ENCODE data around the gene CAPN9. TPM values are rescaled to one million over a fixed set of nuclear protein-coding genes. Genes with fewer than 3 reads are reported as not detected.

Gene CAPN9
- total and polyA plus RNA-seq, 12 donors, result 0.48 to 5.1 (median 1.1) TPM; not detected in 2

DNA sequence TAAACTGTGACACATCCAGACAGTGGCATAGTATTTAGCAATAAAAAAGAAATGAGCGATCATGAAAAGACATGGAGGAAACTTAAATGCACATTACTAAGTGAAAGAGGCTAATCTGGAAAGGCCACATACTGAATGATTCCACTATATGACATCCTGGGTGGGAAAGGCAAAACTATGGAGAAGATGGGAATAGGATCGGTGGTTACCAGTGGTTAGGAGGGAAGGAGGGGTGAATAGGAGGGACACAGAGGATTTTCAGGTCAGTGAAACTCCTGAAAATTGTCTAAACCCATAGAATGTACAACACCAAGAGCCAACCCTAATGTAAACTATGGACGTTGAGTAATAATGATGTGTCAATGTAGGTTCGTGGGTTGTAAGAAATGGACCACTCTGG is 47.1 kb upstream of the CAPN9 start:
- Histone ChIP-seq H3K9me3 (replicated peaks in 1 of 3) (no peaks in the 10 kb centered on the region), H3K27ac (no peak overlapping the region), H3K27me3 (no peaks in the 10 kb centered on the region), H3K36me3 (replicated peaks in 1 of 2) (no peaks in the 10 kb centered on the region), H3K4me1 (replicated peaks in 1 of 2) (no peaks in the 10 kb centered on the region), H3K4me3 (no peak overlapping the region)
- 87 to 93% (median 90%) methylated on average over 4 of the region's 4 CpGs for WGBS, 4 donors
- no peak for TF ChIP-seq POLR2A (IDR thresholded peaks at IDR 0.05)
- TF ChIP-seq, protein P1, sequence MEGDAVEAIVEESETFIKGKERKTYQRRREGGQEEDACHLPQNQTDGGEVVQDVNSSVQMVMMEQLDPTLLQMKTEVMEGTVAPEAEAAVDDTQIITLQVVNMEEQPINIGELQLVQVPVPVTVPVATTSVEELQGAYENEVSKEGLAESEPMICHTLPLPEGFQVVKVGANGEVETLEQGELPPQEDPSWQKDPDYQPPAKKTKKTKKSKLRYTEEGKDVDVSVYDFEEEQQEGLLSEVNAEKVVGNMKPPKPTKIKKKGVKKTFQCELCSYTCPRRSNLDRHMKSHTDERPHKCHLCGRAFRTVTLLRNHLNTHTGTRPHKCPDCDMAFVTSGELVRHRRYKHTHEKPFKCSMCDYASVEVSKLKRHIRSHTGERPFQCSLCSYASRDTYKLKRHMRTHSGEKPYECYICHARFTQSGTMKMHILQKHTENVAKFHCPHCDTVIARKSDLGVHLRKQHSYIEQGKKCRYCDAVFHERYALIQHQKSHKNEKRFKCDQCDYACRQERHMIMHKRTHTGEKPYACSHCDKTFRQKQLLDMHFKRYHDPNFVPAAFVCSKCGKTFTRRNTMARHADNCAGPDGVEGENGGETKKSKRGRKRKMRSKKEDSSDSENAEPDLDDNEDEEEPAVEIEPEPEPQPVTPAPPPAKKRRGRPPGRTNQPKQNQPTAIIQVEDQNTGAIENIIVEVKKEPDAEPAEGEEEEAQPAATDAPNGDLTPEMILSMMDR (IDR thresholded peaks at IDR 0.05), result no peak
- no peak for DNase-seq
- intact Hi-C loops (cut with DNase I), result no loop called here

DNA sequence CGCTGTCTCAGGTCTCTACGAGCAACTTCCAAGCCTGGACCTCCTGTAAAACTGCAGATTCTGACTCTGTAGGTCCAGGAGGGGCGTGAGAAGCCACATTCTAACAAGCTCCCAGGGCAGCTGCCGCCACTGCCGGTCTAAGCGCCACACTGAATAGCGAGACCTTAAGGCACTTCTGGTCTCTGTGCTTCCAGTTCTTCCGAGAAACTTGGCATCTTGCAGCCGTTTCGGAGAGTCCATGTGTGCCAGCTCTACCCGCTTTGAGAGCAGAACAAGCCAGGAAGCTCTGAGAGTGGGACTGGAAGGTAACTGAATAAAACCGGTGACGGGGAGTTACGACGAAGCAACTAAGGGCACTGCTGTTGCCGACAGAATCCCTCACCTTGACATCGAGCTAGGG is 45.8 kb upstream of the CAPN9 start:
- H3K36me3 ChIP-seq (replicated peaks in 1 of 2), result no peaks in the 10 kb centered on the region
- no peak overlapping the region for H3K4me3 ChIP-seq
- TF ChIP-seq, protein P1 (IDR thresholded peaks at IDR 0.05), result no peak
- TF ChIP-seq POLR2A (IDR thresholded peaks at IDR 0.05), result no peak
- no peaks in the 10 kb centered on the region for H3K4me1 ChIP-seq (replicated peaks in 1 of 2)
- no peaks in the 10 kb centered on the region for H3K27me3 ChIP-seq
- H3K27ac ChIP-seq, result no peak overlapping the region
- intact Hi-C loops (cut with DNase I), result no loop called here
- no peak for DNase-seq
- 86 to 91% (median 90%) methylated on average over 17 of the region's 17 CpGs for WGBS, 4 donors
- no peaks in the 10 kb centered on the region for H3K9me3 ChIP-seq (replicated peaks in 1 of 3)

DNA sequence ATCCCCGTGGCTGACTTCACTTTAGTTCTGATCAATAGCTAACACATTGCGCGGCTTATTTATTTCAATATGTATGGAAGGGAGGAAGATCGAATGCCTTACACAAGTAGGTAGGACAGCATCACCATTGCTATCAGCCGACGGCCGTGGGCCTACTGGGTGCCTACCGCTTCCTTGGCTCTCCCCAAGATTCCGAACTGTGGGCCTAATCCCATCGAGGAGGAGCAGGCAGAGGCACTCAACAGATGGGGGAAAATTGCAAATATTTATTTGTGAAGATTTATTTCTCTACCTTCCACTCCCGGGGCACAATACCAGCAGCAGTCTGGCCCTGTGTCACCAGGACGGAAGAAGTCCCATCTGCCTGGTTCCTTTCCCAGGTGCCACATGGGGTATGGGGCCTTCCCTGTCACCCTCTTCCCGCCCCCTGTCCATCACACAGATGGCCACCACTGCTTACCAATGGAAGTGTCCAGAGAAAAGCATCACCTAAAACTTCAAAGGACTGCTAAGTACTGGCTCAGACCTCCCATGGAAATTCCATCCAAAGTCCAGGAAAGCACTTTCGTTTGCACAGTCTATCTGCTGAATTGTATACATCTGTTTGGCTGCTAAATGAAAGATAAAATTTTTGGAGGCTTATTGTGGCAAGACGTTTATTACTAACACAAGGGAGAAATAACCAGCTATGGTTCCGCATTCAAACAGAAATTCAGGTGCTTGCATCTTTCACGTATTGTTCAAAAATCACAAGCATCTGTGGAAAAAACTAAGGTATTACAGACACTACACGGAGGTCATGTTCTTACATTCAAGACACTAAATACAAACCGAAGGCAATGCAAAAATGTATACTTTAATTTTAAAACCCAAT is 45.1 kb upstream of the CAPN9 start:
- H3K9me3 ChIP-seq (replicated peaks in 1 of 3), result no peaks in the 10 kb centered on the region
- DNase-seq, result no peak
- intact Hi-C loops (cut with DNase I), result no loop called here
- no peak overlapping the region for H3K27ac ChIP-seq
- WGBS, 4 donors, result 86 to 92% (median 89%) methylated on average over 18 to 19 of the region's 19 CpGs
- no peak overlapping the region for H3K4me3 ChIP-seq
- no peaks in the 10 kb centered on the region for H3K36me3 ChIP-seq (replicated peaks in 1 of 2)
- no peaks in the 10 kb centered on the region for H3K27me3 ChIP-seq
- no peaks in the 10 kb centered on the region for H3K4me1 ChIP-seq (replicated peaks in 1 of 2)
- no peak for TF ChIP-seq POLR2A (IDR thresholded peaks at IDR 0.05)
- TF ChIP-seq, protein P1 (IDR thresholded peaks at IDR 0.05), result no peak

DNA sequence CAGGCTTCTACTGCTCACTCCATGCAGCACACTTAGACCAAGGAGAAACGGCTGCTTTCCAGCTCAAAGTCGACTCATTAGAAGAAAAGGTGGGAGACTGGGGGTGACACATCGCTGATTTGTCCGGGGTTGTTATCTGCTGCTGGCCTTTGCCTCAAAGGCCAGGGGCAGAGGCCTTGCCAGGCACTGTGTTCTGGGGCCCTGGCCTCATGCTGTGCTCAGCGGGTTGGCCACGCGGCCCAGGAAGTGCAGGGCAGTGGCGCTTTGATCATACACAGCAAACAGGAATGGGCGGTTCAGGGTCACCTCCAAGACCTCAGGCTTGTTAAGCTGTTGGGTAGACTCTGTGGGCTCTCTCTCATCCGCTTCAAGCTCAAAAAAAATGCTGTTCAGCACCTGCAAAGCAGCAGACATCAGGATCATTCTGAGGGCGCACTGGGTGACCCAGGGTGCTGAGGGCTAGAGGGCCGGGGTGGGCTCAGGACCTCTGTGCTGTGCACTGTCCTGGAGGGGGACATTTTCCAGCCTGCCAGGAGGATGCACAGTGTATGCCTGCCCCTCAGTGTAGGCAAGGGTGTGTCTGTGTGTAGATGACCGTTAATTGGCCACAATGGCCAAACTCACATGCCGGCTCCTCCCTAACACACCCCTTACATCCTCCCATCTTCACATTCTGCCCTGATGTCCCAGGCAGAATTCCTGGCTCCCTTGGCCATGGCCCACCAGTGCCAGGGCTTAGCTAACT is 44.1 kb upstream of the CAPN9 start:
- no peak overlapping the region for H3K27ac ChIP-seq
- DNase-seq, result peak in 3 of 7 donors; percentile 22 to 60 (median 51)
- intact Hi-C loops (cut with DNase I), result no loop called here
- H3K4me1 ChIP-seq (replicated peaks in 1 of 2), result no peaks in the 10 kb centered on the region
- H3K4me3 ChIP-seq, result no peak overlapping the region
- no peaks in the 10 kb centered on the region for H3K36me3 ChIP-seq (replicated peaks in 1 of 2)
- TF ChIP-seq POLR2A (IDR thresholded peaks at IDR 0.05), result no peak
- no peaks in the 10 kb centered on the region for H3K27me3 ChIP-seq
- no peaks in the 10 kb centered on the region for H3K9me3 ChIP-seq (replicated peaks in 1 of 3)
- 58 to 81% (median 75%) methylated on average over 8 to 14 of the region's 14 CpGs for WGBS, 4 donors

Data from adrenal gland (tissue), 12 donors.